GM21717 (cell line): ENCODE results near the gene IRF2.
"Not testable (repeated sequence)": the region's sequence is repeated elsewhere in the genome, so short reads cannot be mapped to it uniquely, and the experiment has no call there.

ENCODE experiments used
- ATAC-seq: cut with Tn5 transposase; IDR thresholded peaks from one replicate; pipeline ENCODE4 v1.9.1; 2021; ENCODE audit warnings: mild to moderate bottlenecking, moderate library complexity; ENCODE audit not compliant: unreplicated experiment

IRF2 gene

DNA sequence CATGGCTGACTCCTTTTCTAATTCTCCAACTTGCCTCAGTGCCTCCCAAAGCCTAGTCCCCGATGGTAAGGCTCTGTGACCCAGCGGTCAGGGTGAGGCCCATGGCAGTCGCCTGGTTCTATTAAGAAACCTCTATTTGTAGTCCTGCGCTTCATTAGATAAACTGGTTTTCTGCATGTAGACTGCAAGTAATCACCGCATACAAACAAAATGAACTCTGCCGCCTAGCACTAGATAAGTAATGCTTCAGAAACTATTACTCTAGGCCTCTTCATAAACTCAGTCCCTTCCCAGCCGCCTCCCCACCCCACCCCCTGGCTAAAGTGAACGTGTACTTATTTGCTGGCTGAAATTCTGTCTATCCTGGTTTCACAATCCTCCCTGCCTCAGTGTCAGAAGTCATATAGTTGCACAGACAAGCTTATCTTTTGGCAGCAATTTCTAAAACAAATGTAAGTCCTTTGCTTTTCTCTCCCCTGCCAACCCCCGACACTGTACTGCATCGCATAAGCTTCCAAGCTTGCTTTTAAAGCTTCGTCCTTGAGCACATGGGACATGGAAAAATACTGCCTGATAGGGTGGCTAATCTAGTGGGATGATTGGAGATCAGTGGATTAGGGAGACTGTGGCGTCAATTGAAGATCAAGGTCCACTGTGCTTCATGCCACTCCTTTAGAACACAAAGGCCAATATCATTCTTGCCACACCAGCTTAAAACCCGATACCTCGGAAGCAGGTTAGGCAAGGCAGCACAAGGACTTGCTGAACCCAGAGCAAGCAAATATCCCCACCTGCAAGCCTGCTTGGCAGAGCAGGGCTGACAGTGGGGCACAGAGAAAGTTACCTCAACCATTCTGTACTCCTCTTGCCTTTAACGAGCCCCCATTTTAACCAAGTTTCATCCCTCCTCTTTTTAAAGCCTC lies 125.8 kb downstream of the IRF2 start:
- ATAC-seq: no peak

DNA sequence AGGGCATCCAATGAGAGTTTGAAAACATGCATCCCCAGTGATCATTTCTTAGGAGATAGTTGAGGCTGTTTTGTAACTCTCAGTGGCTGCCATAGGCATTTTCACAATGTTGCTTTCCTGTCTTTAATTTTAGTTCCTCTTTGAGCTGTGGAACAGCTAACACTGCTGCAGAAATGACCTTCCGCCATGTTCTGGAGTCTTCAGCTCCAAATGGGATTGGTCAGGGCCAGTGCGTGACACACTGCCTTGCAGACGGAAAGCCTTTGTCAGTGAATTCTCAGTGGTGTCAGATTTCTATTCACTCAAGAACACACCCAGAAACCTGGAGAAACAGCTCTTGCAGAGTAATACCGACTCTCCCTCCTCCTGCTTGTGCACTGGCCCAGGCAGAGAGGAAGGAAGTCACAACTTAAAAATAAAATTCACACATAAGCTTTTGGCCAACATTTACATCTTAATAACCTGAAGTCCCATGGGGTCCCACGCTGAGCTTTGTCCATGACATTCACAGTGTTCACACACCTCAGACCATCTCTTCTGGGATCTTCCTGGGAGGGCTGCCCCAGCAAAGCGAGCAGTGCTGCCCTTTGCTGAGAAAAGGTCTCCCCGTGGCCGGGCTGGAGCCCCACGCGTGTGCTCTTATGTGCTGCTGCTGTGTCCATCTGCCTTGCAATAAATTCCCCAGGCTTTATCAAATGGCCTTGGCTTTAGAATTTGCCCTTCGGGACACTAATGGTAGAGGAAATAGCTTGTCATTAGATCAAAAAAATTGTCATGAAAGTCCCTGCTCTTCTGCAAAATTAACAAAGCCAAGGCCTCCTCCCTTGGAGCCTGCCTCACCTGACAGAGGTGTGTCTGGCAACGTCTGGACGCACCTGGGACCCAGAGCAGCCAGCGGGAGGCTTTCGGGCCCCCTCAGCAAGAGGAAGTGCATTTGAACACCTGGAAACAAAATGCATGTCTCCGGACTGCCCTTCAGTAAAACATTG lies 126.8 kb downstream of the IRF2 start:
- ATAC-seq: peak; percentile 79

DNA sequence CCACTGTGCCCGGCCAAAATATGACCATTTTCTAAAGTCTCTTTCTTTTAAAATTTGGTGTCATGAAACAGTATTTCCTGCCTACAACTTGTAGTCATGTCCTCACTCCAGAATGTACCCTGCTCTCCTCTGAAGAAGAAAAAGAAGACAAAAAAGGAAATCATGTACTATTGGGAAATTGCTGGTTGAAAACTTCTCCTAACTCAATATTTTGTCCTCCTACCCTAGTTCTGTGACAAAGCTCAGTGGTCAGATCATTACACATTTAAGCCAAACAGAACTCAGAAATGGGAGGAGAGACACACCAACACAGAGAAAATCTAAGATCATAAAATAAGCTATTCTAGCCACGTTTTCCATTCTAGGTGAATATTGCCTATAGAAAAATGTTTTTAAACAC lies 127.7 kb downstream of the IRF2 start:
- no peak for ATAC-seq

DNA sequence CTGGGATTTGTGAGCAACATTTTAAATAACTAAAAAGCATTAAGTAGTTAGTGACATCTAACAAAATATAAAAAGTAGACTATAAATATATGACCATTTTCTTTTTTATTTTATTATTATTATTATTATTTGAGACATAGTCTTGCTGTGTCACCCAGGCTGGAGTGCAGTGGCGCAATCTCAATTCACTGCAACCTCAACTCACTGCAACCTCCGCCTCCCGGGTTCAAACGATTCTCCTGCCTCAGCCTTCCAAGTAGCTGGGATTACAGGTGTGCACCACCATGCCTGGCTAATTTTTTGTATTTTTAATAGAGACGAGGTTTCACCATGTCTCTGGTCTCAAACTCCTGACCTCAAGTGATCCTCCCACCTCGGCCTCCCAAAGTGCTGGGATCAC lies 128.1 kb downstream of the IRF2 start:
- not testable (repeated sequence) for ATAC-seq

DNA sequence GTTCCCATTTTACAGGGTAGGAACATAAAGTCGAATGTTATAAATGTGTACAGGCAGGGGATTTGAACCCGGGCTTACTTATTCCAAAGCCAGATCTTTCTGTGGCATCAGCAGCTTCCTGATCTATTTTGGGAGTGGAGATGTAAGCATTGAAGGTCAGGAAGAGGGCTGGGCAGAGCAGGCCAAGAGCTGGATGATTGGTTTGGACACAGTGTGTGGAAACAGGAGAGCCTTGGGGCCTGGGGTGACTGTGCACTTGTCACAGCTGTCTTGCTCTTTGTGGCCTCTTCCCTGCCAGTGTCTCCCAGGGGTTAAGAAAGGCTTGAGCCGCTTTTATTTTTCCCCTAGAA lies 128.8 kb downstream of the IRF2 start:
- ATAC-seq: no peak

DNA sequence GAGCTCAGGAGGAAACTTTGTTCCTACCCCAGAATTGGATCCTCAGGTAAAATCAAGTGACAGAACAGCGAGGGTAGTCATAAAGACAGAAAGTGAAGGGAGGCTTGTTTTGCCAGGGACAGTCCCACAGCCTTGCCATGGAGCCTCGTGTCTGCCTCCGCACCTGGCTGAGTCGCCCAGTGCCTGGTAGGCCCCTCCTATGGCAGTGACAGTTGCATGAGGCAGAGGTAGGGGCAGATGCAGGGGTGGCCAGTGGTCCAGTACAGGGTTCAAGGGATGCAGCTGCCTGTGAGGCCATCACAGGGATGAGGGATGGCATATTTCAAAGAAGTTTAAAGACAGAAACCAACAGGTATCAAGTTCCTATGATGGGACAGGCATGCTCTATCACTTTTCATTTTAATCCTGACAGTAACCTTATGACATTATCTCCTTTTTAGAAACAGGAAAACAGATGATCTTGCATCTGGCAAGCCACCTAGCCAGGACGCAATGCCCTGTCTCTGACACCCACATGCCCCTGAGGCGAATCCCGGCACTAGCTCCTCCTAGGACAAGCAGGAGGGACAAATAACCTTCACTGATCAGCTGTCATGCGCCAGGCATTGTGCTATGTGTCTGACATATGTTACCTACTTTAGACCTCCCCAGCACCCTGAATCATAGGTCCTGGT lies 129.3 kb downstream of the IRF2 start:
- no peak for ATAC-seq

DNA sequence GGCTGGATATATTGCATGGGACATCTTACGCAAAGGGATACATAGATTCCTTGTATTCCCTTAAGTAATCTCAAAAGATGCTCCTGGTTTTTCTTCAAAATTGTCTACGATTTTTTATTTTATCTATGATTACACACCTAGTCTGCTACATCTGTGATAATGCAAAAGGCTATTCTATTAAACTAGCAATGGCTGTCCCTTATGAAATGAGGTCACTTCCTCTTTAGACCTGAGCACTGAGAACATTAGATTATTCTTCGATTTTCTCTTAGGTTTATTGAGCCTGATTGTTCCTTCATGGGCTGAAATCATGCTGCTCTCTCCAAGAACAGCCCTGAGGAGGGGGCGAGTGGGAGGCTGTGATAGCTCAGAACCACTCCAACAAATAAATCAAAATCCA lies 129.9 kb downstream of the IRF2 start:
- no peak for ATAC-seq

DNA sequence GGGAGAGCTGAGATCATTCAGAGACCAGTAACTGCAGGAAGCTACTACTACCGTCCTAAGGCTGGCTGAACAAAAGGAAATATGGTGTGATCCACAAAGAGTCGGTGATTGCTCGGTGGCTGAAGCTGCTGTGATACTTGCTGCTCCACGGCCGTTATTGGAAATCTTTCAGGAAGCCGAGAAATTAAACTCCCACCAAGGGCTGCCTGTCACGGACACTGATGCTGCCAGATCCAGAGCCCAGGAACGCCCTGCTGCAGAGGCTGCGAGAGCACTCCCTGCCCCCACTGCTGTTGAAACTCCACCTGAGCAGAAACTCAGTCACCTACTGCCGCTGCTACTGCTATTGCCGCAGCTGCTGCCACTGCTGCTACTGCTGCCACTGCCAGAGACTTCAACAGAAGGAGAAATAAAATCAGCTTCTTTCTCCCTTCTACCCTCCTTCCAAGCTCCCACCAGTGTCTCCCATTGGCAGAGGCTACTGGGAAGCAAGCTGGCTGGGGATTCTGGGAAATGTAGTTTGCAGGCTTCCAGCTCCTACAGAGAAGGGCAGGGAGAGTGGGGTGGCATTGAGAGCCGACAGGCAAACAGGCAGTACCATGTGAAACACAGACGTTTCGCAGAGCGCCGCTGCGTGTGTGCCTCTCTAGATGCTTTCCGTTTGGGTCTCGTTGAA lies 130.7 kb downstream of the IRF2 start:
- peak; percentile 53 for ATAC-seq

DNA sequence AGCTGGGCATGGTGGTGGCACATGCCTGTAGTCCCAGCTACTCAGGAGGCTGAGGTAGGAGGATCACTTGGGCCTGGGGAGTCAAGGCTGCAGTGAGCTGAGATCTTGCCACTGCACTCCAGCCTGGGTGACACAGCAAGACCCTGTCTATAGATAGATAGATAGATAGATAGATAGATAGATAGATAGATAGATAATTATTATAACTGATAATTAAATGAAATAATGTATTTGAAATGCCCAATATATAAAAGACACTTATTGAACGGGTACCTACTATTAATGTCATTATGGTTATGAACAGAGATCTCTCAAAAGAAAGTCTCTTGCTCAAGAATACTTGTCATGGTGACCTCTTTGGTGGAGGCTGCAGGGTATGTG lies 131.5 kb downstream of the IRF2 start:
- ATAC-seq: not testable (repeated sequence)

DNA sequence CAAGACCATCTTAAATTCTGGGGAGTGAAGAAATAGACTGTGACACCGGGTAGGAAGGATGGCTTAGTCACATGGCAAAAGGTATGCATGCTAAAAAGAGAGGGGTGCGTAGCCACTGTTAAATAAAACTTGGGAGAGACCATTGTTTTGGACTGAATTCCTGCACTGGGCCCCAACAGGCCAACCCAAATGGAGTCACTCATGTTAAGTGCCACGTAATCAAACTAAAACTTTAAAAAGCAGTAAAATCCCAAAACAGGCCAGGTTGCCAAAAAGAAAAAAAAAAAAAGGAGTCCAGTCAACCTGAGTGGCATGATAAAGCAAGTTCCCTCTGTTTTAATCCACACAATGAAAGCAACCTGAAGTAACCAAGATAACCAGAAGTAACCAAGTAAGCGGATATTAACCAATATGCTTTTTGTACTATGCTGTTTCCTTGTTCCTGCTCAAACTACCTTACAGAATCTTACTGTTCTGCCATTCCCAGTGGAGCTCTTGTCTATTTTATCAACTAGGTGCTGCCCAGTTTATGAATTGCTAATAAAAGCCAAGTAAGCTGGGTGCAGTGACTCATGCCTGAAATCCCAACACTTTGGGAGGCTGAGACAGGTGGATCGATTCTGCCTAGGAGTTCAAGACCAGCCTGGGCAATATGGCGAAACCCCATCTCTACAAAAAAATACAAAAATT lies 132.0 kb downstream of the IRF2 start:
- ATAC-seq: no peak

DNA sequence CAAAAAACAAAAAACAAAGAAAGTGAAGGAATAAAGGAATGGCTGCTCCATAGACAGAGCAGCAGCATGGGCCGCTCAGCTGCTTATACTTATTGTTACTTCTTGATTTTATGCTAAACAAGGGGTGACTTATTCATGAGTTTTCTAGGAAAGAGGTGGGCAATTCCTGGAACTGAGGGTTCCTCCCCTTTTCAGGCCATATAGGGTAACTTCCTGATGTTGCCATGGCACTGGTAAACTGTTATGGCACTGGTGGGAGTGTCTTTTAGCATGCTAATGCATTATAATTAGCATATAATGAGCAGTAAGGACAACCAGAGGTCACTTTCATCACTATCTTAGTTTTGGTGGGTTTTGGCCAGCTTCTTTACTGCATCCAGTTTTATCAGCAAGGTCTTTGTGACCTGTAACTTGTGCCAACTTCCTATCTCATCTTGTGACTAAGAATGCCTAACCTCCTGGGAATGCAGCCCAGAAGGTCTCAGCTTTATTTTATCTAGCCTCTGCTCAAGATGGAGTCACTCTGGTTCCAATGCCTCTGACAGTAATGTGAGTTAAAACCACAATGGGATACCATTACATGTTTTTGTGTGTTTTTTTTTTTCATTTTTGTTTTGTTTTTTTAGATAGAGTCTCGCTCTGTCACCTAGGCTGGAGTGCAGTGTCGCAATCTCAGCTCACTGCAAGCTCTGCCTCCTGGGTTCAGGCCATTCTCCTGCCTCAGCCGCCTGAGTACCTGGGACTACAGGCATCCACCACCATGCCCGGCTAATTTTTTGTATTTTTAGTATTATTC lies 134.8 kb downstream of the IRF2 start:
- ATAC-seq: not testable (repeated sequence)

DNA sequence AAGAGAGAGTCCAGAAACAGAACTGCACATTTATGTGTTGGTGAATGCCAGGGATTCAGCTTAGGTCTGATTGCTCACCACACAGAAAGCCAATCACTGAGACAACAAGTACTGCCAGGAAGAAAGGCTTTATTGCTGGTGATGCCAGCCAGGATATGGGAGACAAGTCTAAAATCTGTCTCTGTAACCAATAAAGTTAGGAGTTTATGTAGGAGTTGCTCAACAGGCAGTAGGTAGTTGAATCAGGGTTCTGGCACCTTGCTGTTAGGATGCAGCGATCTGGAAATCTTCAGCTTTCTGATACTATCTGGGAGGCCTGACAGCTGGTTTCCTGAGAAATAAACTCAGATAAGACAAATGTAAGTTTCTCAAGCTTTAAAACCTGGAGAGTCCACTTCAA lies 136.4 kb downstream of the IRF2 start:
- ATAC-seq: no peak
